ENCODE measurements around the gene POLR2E.

The POLR2E gene

GRCh38 chr19:1049106-1049505 lies 46.1 kb downstream of the POLR2E start:
- no peak for TF ChIP-seq CTCF (IDR thresholded peaks at IDR 0.05)
- no peak overlapping the region for H3K4me3 ChIP-seq (ENCODE audit: low read depth in 1 of 2, low read length in 1 of 2)
- peaks cover 85% of the 10 kb centered on the region for H3K36me3 ChIP-seq
- no peaks in the 10 kb centered on the region for H3K27me3 ChIP-seq
- no peaks in the 10 kb centered on the region for H3K4me1 ChIP-seq (ENCODE audit: control insufficient read depth in 1 of 2, insufficient read depth in 1 of 2, low read depth in 1 of 2, low read length in 1 of 2)
- H3K9me3 ChIP-seq, result no peaks in the 10 kb centered on the region
- peak overlapping the region; percentile 56 for H3K27ac ChIP-seq

- TF ChIP-seq CTCF (IDR thresholded peaks at IDR 0.05), result no peak
- no peaks in the 10 kb centered on the region for H3K27me3 ChIP-seq
- H3K4me1 ChIP-seq (ENCODE audit: control insufficient read depth in 1 of 2, insufficient read depth in 1 of 2, low read depth in 1 of 2, low read length in 1 of 2), result no peaks in the 10 kb centered on the region
- H3K27ac ChIP-seq, result no peak overlapping the region
- no peaks in the 10 kb centered on the region for H3K9me3 ChIP-seq
- peaks cover 85% of the 10 kb centered on the region for H3K36me3 ChIP-seq
- no peak overlapping the region for H3K4me3 ChIP-seq (ENCODE audit: low read depth in 1 of 2, low read length in 1 of 2)
These were observed 47.5 kb downstream of the POLR2E start for GRCh38 chr19:1047696-1048147.

- no peak for TF ChIP-seq CTCF (IDR thresholded peaks at IDR 0.05)
- Histone ChIP-seq H3K9me3 (no peaks in the 10 kb centered on the region), H3K4me3 (ENCODE audit: low read depth in 1 of 2, low read length in 1 of 2) (no peak overlapping the region), H3K36me3 (peaks cover 89% of the 10 kb centered on the region), H3K27me3 (no peaks in the 10 kb centered on the region), H3K4me1 (ENCODE audit: control insufficient read depth in 1 of 2, insufficient read depth in 1 of 2, low read depth in 1 of 2, low read length in 1 of 2) (peaks cover 0 to under 1% of the 10 kb centered on the region in 2 experiments), H3K27ac (no peak overlapping the region)
These were observed 48.1 kb downstream of the POLR2E start for GRCh38 chr19:1046836-1047695.

- H3K4me1 ChIP-seq (ENCODE audit: control insufficient read depth in 1 of 2, insufficient read depth in 1 of 2, low read depth in 1 of 2, low read length in 1 of 2), result peaks cover 9% of the 10 kb centered on the region in 2 experiments
- no peak for TF ChIP-seq CTCF (IDR thresholded peaks at IDR 0.05)
- H3K27me3 ChIP-seq, result no peaks in the 10 kb centered on the region
- no peak overlapping the region for H3K4me3 ChIP-seq (ENCODE audit: low read depth in 1 of 2, low read length in 1 of 2)
- peaks cover 89% of the 10 kb centered on the region for H3K36me3 ChIP-seq
- no peak overlapping the region for H3K27ac ChIP-seq
- H3K9me3 ChIP-seq, result no peaks in the 10 kb centered on the region
These were observed 49.0 kb downstream of the POLR2E start for GRCh38 chr19:1046117-1046626.

- Histone ChIP-seq H3K36me3 (peaks cover 82% of the 10 kb centered on the region), H3K4me3 (ENCODE audit: low read depth in 1 of 2, low read length in 1 of 2) (no peak overlapping the region), H3K9me3 (no peaks in the 10 kb centered on the region), H3K4me1 (ENCODE audit: control insufficient read depth in 1 of 2, insufficient read depth in 1 of 2, low read depth in 1 of 2, low read length in 1 of 2) (peaks cover 15 to 19% of the 10 kb centered on the region in 2 experiments), H3K27me3 (no peaks in the 10 kb centered on the region), H3K27ac (peak overlapping the region; percentile 10)
- TF ChIP-seq CTCF (IDR thresholded peaks at IDR 0.05), result no peak
These were observed 50.0 kb downstream of the POLR2E start for GRCh38 chr19:1045247-1045603.
